ENCODE results near the gene BPGM. TPM values are rescaled to one million over a fixed set of nuclear protein-coding genes. Genes with fewer than 3 reads are reported as not detected.

The BPGM gene
- total and polyA plus RNA-seq, 4 donors = 44.7 to 121 (median 52.2) TPM

GRCh38 chr7:134721171-134721570 lies 74.5 kb downstream of the BPGM start:
- H3K27ac ChIP-seq (ENCODE audit: low read depth, low read length) = peak overlapping the region; percentile 91
- H3K27me3 ChIP-seq (ENCODE audit: control insufficient read depth, insufficient read depth, low read length) = no peaks in the 10 kb centered on the region
- no CpG with 5 or more reads among the region's 2 CpGs for WGBS (ENCODE audit: insufficient coverage)
- no peak for DNase-seq (ENCODE audit: low read depth in 4 of 6, low spot score in 6 of 6)
- H3K4me1 ChIP-seq (ENCODE audit: control insufficient read depth, insufficient read depth, low read length) = peaks cover 3% of the 10 kb centered on the region
- no peaks in the 10 kb centered on the region for H3K36me3 ChIP-seq (ENCODE audit: control insufficient read depth, insufficient read depth, low read length)
- no peak overlapping the region for H3K4me3 ChIP-seq (ENCODE audit: low read depth, low read length)
- peaks cover 3% of the 10 kb centered on the region for H3K9me3 ChIP-seq (ENCODE audit: control insufficient read depth, insufficient read depth, low read length)

GRCh38 chr7:134722786-134723322 lies 76.2 kb downstream of the BPGM start:
- H3K4me3 ChIP-seq (ENCODE audit: low read depth, low read length) = no peak overlapping the region
- no peak overlapping the region for H3K27ac ChIP-seq (ENCODE audit: low read depth, low read length)
- 75% methylated on average over 1 of the region's 4 CpGs for WGBS (ENCODE audit: insufficient coverage)
- H3K9me3 ChIP-seq (ENCODE audit: control insufficient read depth, insufficient read depth, low read length) = peaks cover 3% of the 10 kb centered on the region
- no peaks in the 10 kb centered on the region for H3K36me3 ChIP-seq (ENCODE audit: control insufficient read depth, insufficient read depth, low read length)
- peaks cover 3% of the 10 kb centered on the region for H3K4me1 ChIP-seq (ENCODE audit: control insufficient read depth, insufficient read depth, low read length)
- no peak for DNase-seq (ENCODE audit: low read depth in 4 of 6, low spot score in 6 of 6)
- H3K27me3 ChIP-seq (ENCODE audit: control insufficient read depth, insufficient read depth, low read length) = no peaks in the 10 kb centered on the region

GRCh38 chr7:134723892-134724291 lies 77.2 kb downstream of the BPGM start:
- DNase-seq (ENCODE audit: low read depth in 4 of 6, low spot score in 6 of 6) = no peak
- Histone ChIP-seq H3K27ac (ENCODE audit: low read depth, low read length) (peak overlapping the region; percentile 41), H3K9me3 (ENCODE audit: control insufficient read depth, insufficient read depth, low read length) (no peaks in the 10 kb centered on the region), H3K4me1 (ENCODE audit: control insufficient read depth, insufficient read depth, low read length) (peaks cover 3% of the 10 kb centered on the region), H3K27me3 (ENCODE audit: control insufficient read depth, insufficient read depth, low read length) (no peaks in the 10 kb centered on the region), H3K4me3 (ENCODE audit: low read depth, low read length) (no peak overlapping the region), H3K36me3 (ENCODE audit: control insufficient read depth, insufficient read depth, low read length) (no peaks in the 10 kb centered on the region)
- 80% methylated on average over 5 of the region's 5 CpGs for WGBS (ENCODE audit: insufficient coverage)

- Histone ChIP-seq H3K4me3 (ENCODE audit: low read depth, low read length) (no peak overlapping the region), H3K4me1 (ENCODE audit: control insufficient read depth, insufficient read depth, low read length) (peaks cover 3% of the 10 kb centered on the region), H3K27ac (ENCODE audit: low read depth, low read length) (no peak overlapping the region), H3K9me3 (ENCODE audit: control insufficient read depth, insufficient read depth, low read length) (no peaks in the 10 kb centered on the region), H3K27me3 (ENCODE audit: control insufficient read depth, insufficient read depth, low read length) (no peaks in the 10 kb centered on the region), H3K36me3 (ENCODE audit: control insufficient read depth, insufficient read depth, low read length) (no peaks in the 10 kb centered on the region)
- no CpG with 5 or more reads among the region's 2 CpGs for WGBS (ENCODE audit: insufficient coverage)
- DNase-seq (ENCODE audit: low read depth in 4 of 6, low spot score in 6 of 6) = no peak
Observed at GRCh38 chr7:134724606-134725005, 78.0 kb downstream of the BPGM start.

- Histone ChIP-seq H3K27me3 (ENCODE audit: control insufficient read depth, insufficient read depth, low read length) (no peaks in the 10 kb centered on the region), H3K4me1 (ENCODE audit: control insufficient read depth, insufficient read depth, low read length) (no peaks in the 10 kb centered on the region), H3K36me3 (ENCODE audit: control insufficient read depth, insufficient read depth, low read length) (no peaks in the 10 kb centered on the region), H3K27ac (ENCODE audit: low read depth, low read length) (no peak overlapping the region), H3K9me3 (ENCODE audit: control insufficient read depth, insufficient read depth, low read length) (no peaks in the 10 kb centered on the region), H3K4me3 (ENCODE audit: low read depth, low read length) (no peak overlapping the region)
- DNase-seq (ENCODE audit: low read depth in 4 of 6, low spot score in 6 of 6) = no peak
- 72% methylated on average over 2 of the region's 2 CpGs for whole genome bisulfite sequencing (ENCODE audit: insufficient coverage)
Observed at GRCh38 chr7:134726581-134726980, 79.9 kb downstream of the BPGM start.

GRCh38 chr7:134727711-134728110 lies 81.1 kb downstream of the BPGM start:
- H3K9me3 ChIP-seq (ENCODE audit: control insufficient read depth, insufficient read depth, low read length) = no peaks in the 10 kb centered on the region
- H3K4me3 ChIP-seq (ENCODE audit: low read depth, low read length) = no peak overlapping the region
- no peak overlapping the region for H3K27ac ChIP-seq (ENCODE audit: low read depth, low read length)
- DNase-seq (ENCODE audit: low read depth in 4 of 6, low spot score in 6 of 6) = no peak
- WGBS (ENCODE audit: insufficient coverage) = 92% methylated on average over 1 of the region's 3 CpGs
- no peaks in the 10 kb centered on the region for H3K36me3 ChIP-seq (ENCODE audit: control insufficient read depth, insufficient read depth, low read length)
- no peaks in the 10 kb centered on the region for H3K27me3 ChIP-seq (ENCODE audit: control insufficient read depth, insufficient read depth, low read length)
- H3K4me1 ChIP-seq (ENCODE audit: control insufficient read depth, insufficient read depth, low read length) = no peaks in the 10 kb centered on the region

Other genes starting within 250 kb of the BPGM start
- 10 to 100 TPM; 54.7 to 71.8 TPM for gene AKR1B1, start 187.8 kb upstream of the BPGM start, total RNA-seq
- gene AKR1B1, start 187.8 kb upstream of the BPGM start, polyA plus RNA-seq (ENCODE audit: insufficient read length in 2 of 2) = 100 to 1,000 TPM; 135 to 143 TPM
- gene AKR1B10, start 119.3 kb upstream of the BPGM start, total RNA-seq = under 1 TPM in 1 of 2 donors, not detected in 1; 0.11 TPM
- under 1 TPM in 1 of 2 donors, not detected in 1; 0.11 TPM for gene AKR1B10, start 119.3 kb upstream of the BPGM start, polyA plus RNA-seq (ENCODE audit: insufficient read length in 2 of 2)
- gene AKR1B15, start 97.7 kb upstream of the BPGM start, total RNA-seq = under 1 TPM in 1 of 2 donors, not detected in 1; 0.17 TPM
- under 1 TPM; 0.24 to 0.25 TPM for gene AKR1B15, start 97.7 kb upstream of the BPGM start, polyA plus RNA-seq (ENCODE audit: insufficient read length in 2 of 2)
- 100 to 1,000 TPM; 139 to 162 TPM for gene CALD1, start 132.8 kb downstream of the BPGM start, total RNA-seq
- gene CALD1, start 132.8 kb downstream of the BPGM start, polyA plus RNA-seq (ENCODE audit: insufficient read length in 2 of 2) = 10 to 100 TPM; 77.4 to 83.1 TPM